A673 (cell line): ENCODE results near the gene SLC39A8. TPM values are rescaled to one million over a fixed set of nuclear protein-coding genes. Genes with fewer than 3 reads are reported as not detected.

Source experiments
- BruUV-seq: library from RNA; stranded (reverse); fragments of 400-500 nt; replicated peaks from 2 replicates; lab custom pipeline; 2021; lab: Mats Ljungman, UMichigan
- CTCF ChIA-PET: fragments of 300-600 bp; sonication (Branson Sonifier 250); formaldehyde crosslinking; loops from one replicate; lab custom pipeline; 2022; ENCODE audit warnings: antibody characterized with exemption; lab: Charles Lee
- POLR2A ChIA-PET: fragments of 300-600 bp; sonication (Branson Sonifier 250); formaldehyde crosslinking; loops from one replicate; lab custom pipeline; 2022; ENCODE audit warnings: antibody characterized with exemption; ENCODE audit not compliant: low non-redundant PET; lab: Charles Lee
- DNase-seq: peaks from one replicate; pipeline ENCODE4 v3.0.0-alpha.2; 2015; ENCODE audit warnings: low spot score
- H3K27ac ChIP-seq: fragments of 200-600 bp; sonication (generic); 2 replicates; pipeline ENCODE4 v1.5.1; 2016; ENCODE audit warnings: mixed run types, low read depth, mild to moderate bottlenecking, mixed read lengths, antibody characterized with exemption, low read length; ENCODE audit not compliant: poor library complexity, severe bottlenecking
- H3K27me3 ChIP-seq: fragments of 200-600 bp; sonication (generic); replicated peaks from 2 replicates; pipeline ENCODE4 v1.6.1; 2017; ENCODE audit warnings: mixed run types, low read depth, mild to moderate bottlenecking, mixed read lengths, antibody characterized with exemption, low read length; ENCODE audit not compliant: insufficient read depth, poor library complexity
- H3K36me3 ChIP-seq: fragments of 200-600 bp; sonication (generic); 2 replicates; pipeline ENCODE4 v1.6.1; 2016; ENCODE audit warnings: mixed run types, mild to moderate bottlenecking, mixed read lengths, antibody characterized with exemption, low read length; ENCODE audit not compliant: insufficient read depth, poor library complexity, severe bottlenecking
- H3K4me1 ChIP-seq: fragments of 200-600 bp; sonication (generic); 2 replicates; pipeline ENCODE4 v1.6.1; 2017; ENCODE audit warnings: mixed run types, mild to moderate bottlenecking, mixed read lengths, antibody characterized with exemption, low read length; ENCODE audit not compliant: insufficient read depth, poor library complexity, severe bottlenecking
- H3K4me3 ChIP-seq: fragments of 200-600 bp; sonication (generic); 2 replicates; pipeline ENCODE4 v1.5.1; 2016; ENCODE audit warnings: low read depth, mixed run types, mild to moderate bottlenecking, mixed read lengths, low read length; ENCODE audit not compliant: poor library complexity, severe bottlenecking
- H3K9me3 ChIP-seq: fragments of 200-600 bp; sonication (generic); 2 replicates; pipeline ENCODE4 v1.6.1; 2016; ENCODE audit warnings: mixed run types, low read depth, mild to moderate bottlenecking, mixed read lengths, antibody characterized with exemption, low read length; ENCODE audit not compliant: poor library complexity, severe bottlenecking
- EZH2 ChIP-seq: fragments of 200-600 bp; sonication (generic); IDR thresholded peaks from 2 replicates; pipeline ENCODE4 v1.6.1; 2017; ENCODE audit warnings: borderline replicate concordance, low read depth, mild to moderate bottlenecking, mixed read lengths, antibody characterized with exemption, low read length; ENCODE audit not compliant: poor library complexity, severe bottlenecking
- intact Hi-C: fragments of 100-400 bp; cut with micrococcal nuclease; formaldehyde crosslinking; loops from one replicate; pipeline ENCODE4 v1.10.0; 2022; ENCODE audit not compliant: unreplicated experiment
- total RNA-seq: library from RNA; stranded (reverse); gene quantifications from 2 replicates; pipeline ENCODE4 v1.2.3, GENCODE V29; 2021
- TF ChIP-seq, protein P1 (sequence below): fragments of 300-800, 200-600 bp; sonication (generic); conservative IDR thresholded peaks from 2 replicates; pipeline ENCODE4 v1.5.1; 2017; ENCODE audit warnings: low read depth, mild to moderate bottlenecking, antibody characterized with exemption, low read length, moderate library complexity, mixed read lengths

The SLC39A8 gene
- total RNA-seq, 1 experiment from 2014 or later: 12.3 TPM

DNA sequence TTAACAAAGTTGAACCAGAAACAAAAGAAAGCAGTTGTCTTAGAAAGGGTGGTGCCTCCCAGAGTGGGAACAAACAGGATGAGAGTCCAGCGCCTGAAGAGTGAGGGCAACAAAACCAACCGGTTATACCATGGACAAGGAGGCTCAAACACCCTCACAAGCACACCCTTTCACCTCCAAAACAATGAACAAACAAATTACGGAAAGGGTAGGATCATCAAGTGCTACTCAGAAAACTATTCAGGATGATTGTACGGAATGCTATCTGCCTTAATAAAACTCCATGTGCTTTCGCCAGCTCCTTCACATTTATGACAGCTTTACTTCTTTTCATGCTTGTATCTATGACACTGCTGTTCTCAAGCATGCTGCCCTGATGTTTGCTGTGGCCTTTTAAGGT is 26.8 kb downstream of the SLC39A8 start:
- no peak for DNase-seq
- POLR2A ChIA-PET: no interaction called here
- TF ChIP-seq, protein P1, sequence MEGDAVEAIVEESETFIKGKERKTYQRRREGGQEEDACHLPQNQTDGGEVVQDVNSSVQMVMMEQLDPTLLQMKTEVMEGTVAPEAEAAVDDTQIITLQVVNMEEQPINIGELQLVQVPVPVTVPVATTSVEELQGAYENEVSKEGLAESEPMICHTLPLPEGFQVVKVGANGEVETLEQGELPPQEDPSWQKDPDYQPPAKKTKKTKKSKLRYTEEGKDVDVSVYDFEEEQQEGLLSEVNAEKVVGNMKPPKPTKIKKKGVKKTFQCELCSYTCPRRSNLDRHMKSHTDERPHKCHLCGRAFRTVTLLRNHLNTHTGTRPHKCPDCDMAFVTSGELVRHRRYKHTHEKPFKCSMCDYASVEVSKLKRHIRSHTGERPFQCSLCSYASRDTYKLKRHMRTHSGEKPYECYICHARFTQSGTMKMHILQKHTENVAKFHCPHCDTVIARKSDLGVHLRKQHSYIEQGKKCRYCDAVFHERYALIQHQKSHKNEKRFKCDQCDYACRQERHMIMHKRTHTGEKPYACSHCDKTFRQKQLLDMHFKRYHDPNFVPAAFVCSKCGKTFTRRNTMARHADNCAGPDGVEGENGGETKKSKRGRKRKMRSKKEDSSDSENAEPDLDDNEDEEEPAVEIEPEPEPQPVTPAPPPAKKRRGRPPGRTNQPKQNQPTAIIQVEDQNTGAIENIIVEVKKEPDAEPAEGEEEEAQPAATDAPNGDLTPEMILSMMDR: no peak
- no peak for TF ChIP-seq EZH2
- CTCF ChIA-PET: no interaction called here
- Histone ChIP-seq H3K27me3 (no peaks in the 10 kb centered on the region), H3K4me3 (no peak overlapping the region), H3K9me3 (peaks cover 4% of the 10 kb centered on the region), H3K4me1 (no peaks in the 10 kb centered on the region), H3K27ac (no peak overlapping the region), H3K36me3 (no peaks in the 10 kb centered on the region)
- no TSS peak for BruUV-seq
- intact Hi-C loops: no loop called here

DNA sequence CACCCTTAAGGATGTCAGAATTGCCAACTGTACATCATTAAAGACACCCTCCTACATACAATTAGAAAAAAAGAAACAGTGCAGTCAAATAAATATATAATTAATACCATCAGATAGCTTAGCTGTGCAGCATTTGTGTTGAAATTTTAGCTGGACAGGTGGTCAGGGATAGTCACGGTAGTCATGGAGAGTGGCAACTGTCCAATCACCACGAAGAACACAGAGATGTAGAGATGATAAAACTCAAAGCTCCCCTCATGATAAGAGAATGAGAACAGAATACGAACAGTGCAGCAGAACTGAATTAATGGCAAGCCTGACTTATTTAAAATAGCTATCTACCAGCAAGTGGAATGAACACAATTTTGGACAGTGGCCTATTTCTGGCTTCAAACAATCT is 27.2 kb downstream of the SLC39A8 start:
- DNase-seq: no peak
- H3K36me3 ChIP-seq: no peaks in the 10 kb centered on the region
- intact Hi-C loops: no loop called here
- H3K27me3 ChIP-seq: no peaks in the 10 kb centered on the region
- CTCF ChIA-PET: no interaction called here
- H3K27ac ChIP-seq: no peak overlapping the region
- no peak for TF ChIP-seq EZH2
- TF ChIP-seq, protein P1: no peak
- POLR2A ChIA-PET: no interaction called here
- H3K4me1 ChIP-seq: no peaks in the 10 kb centered on the region
- H3K4me3 ChIP-seq: no peak overlapping the region
- peaks cover 4% of the 10 kb centered on the region for H3K9me3 ChIP-seq
- BruUV-seq: no TSS peak

DNA sequence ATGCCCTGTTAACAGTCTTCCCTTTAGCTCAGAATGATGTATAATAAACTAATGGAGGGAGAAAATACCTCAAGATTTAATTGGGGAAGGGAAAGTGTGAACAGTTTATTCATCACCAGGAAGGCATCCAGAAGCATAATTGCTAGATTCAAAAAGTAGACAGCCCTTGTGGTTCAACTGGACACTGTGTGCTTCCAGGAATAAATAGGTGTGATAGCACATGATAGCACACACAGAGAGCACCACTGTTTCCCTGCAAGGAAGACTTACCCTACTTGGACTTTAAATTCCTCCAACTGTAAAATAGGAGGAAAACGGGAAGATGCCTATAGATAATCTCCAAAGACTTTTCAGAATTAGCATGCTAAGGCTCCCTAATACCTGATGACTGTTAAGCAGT is 27.8 kb downstream of the SLC39A8 start:
- Histone ChIP-seq H3K27me3 (no peaks in the 10 kb centered on the region), H3K4me1 (no peaks in the 10 kb centered on the region), H3K36me3 (no peaks in the 10 kb centered on the region), H3K4me3 (no peak overlapping the region), H3K9me3 (peaks cover 4% of the 10 kb centered on the region), H3K27ac (no peak overlapping the region)
- POLR2A ChIA-PET: no interaction called here
- no peak for TF ChIP-seq EZH2
- TF ChIP-seq, protein P1: no peak
- no TSS peak for BruUV-seq
- CTCF ChIA-PET: no interaction called here
- no peak for DNase-seq
- intact Hi-C loops: no loop called here
